HepG2 (cell line): ENCODE measurements around the gene SLC22A4. TPM values are rescaled to one million over a fixed set of nuclear protein-coding genes. Genes with fewer than 3 reads are reported as not detected.
A peak's percentile ranks its signal among the peaks of the same experiment; 100 is the strongest.

Source experiments
- CCDC6 ChIP-seq: sonication (generic); formaldehyde crosslinking; IDR thresholded peaks from 2 replicates; pipeline ENCODE4 v1.8.1; 2022; ENCODE audit warnings: mild to moderate bottlenecking, missing genetic modification reagents, moderate library complexity
- ELF3 ChIP-seq: IDR thresholded peaks from 2 replicates; pipeline ENCODE4 v1.6.1; 2016; ENCODE audit warnings: missing genetic modification reagents, missing compliant biosample characterization
- MAZ ChIP-seq, 2 experiments: sonication (generic) in 1 of 2; formaldehyde crosslinking in 1 of 2; IDR thresholded peaks; 2 replicates each; pipeline versions ENCODE4 v1.5.0 to v1.6.1; 2012 to 2020; ENCODE audit warnings: low read depth in 2 of 2, mild to moderate bottlenecking in 2 of 2, borderline replicate concordance in 1 of 2, improper control_type of control experiment in 1 of 2, low read length in 1 of 2, missing genetic modification reagents in 1 of 2, moderate library complexity in 1 of 2
- NFE2L1 ChIP-seq: sonication (generic); formaldehyde crosslinking; IDR thresholded peaks from 2 replicates; pipeline ENCODE4 v1.4.0; 2020; ENCODE audit warnings: missing genetic modification reagents, mild to moderate bottlenecking, borderline replicate concordance
- RAD21 ChIP-seq: fragments of 450-650 bp; formaldehyde crosslinking; IDR thresholded peaks from 2 replicates; pipeline ENCODE4 v1.5.0; 2020; ENCODE audit warnings: mild to moderate bottlenecking
- RELA ChIP-seq: sonication (generic); formaldehyde crosslinking; IDR thresholded peaks from 2 replicates; pipeline ENCODE4 v1.4.0; 2020; ENCODE audit warnings: missing genetic modification reagents
- SALL2 ChIP-seq: sonication (generic); formaldehyde crosslinking; IDR thresholded peaks from 2 replicates; pipeline ENCODE4 v1.8.1; 2023; ENCODE audit warnings: mild to moderate bottlenecking, missing genetic modification reagents, inconsistent platforms
- SNAI1 ChIP-seq: sonication (generic); formaldehyde crosslinking; IDR thresholded peaks from 2 replicates; pipeline ENCODE4 v1.5.0; 2020; ENCODE audit warnings: mild to moderate bottlenecking, missing genetic modification reagents, borderline replicate concordance
- WIZ ChIP-seq: sonication (generic); formaldehyde crosslinking; IDR thresholded peaks from 2 replicates; pipeline ENCODE4 v1.5.1; 2020; ENCODE audit warnings: mild to moderate bottlenecking, missing genetic modification reagents
- ZMAT5 ChIP-seq: sonication (generic); formaldehyde crosslinking; IDR thresholded peaks from 2 replicates; pipeline ENCODE4 v1.5.0; 2020; ENCODE audit warnings: mild to moderate bottlenecking, low read depth, missing genetic modification reagents, borderline replicate concordance
- ZNF234 ChIP-seq: sonication (generic); formaldehyde crosslinking; conservative IDR thresholded peaks from 2 replicates; pipeline ENCODE4 v1.5.1; 2020; ENCODE audit warnings: mild to moderate bottlenecking, missing genetic modification reagents
- ZNF318 ChIP-seq: sonication (generic); formaldehyde crosslinking; IDR thresholded peaks from 2 replicates; pipeline ENCODE4 v1.4.0; 2020; ENCODE audit warnings: mild to moderate bottlenecking, missing genetic modification reagents
- ZNF326 ChIP-seq: sonication (generic); formaldehyde crosslinking; IDR thresholded peaks from 2 replicates; pipeline ENCODE4 v1.4.0; 2020; ENCODE audit warnings: missing genetic modification reagents, borderline replicate concordance
- ZNF530 ChIP-seq: sonication (generic); formaldehyde crosslinking; IDR thresholded peaks from 2 replicates; pipeline ENCODE4 v1.5.0; 2020; ENCODE audit warnings: low read depth, mild to moderate bottlenecking, missing genetic modification reagents
- ZNF607 ChIP-seq: sonication (generic); formaldehyde crosslinking; IDR thresholded peaks from 2 replicates; pipeline ENCODE4 v1.5.1; 2020; ENCODE audit warnings: missing genetic modification reagents, mild to moderate bottlenecking, borderline replicate concordance
- ZNF652 ChIP-seq: IDR thresholded peaks from 2 replicates; pipeline ENCODE4 v1.6.1; 2016; ENCODE audit warnings: low read depth, borderline replicate concordance
- ZSCAN20 ChIP-seq: sonication (generic); formaldehyde crosslinking; IDR thresholded peaks from 2 replicates; pipeline ENCODE4 v1.4.0; 2020; ENCODE audit warnings: missing genetic modification reagents, mild to moderate bottlenecking, borderline replicate concordance
- polyA plus RNA-seq, 8 experiments: library from polyadenylated mRNA; depleted of rRNA in 3 of 8; stranded (reverse) in 7 of 8; unstranded in 1 of 8; fragments of >200 nt; fragmentation: Illumina TruSeq in 4 of 8; extraction: Trizol in 4 of 8; gene quantifications; 2 replicates each; pipeline versions ENCODE4 v1.2.1 to v1.2.3, GENCODE V29; 2011 to 2016; ENCODE audit warnings: low read depth in 4 of 8, missing spikeins in 1 of 8, mixed read lengths in 1 of 8; ENCODE audit not compliant: insufficient read depth in 1 of 8
- total RNA-seq, 5 experiments: library from RNA; depleted of rRNA; stranded (reverse); fragments of >200 nt; fragmentation: Illumina TruSeq; extraction: Trizol; gene quantifications; 2 replicates each; pipeline ENCODE4 v1.2.3, GENCODE V29; 2016; ENCODE audit warnings: low read depth in 1 of 5

Gene SLC22A4
- total and polyA plus RNA-seq, 2 of the 13 experiments (the other 11 are each of a cell fraction or from before 2014, with no cell fraction given) = 0.33 to 0.62 TPM

GRCh38 chr5:132293992-132294727, at the start of gene SLC22A4 (continued):
- TF ChIP-seq ZNF318 (CRISPR knock-in tag) (no peak), NFE2L1 (CRISPR knock-in tag) (peak; percentile 51; the same call in 1 of the 2 replicates), MAZ (IDR thresholded peaks at IDR 0.05; ENCODE audit: borderline replicate concordance, low read depth, low read length) (0 out of 2 replicates have a peak, but pooled peaks have one; percentile 28), MAZ (CRISPR knock-in tag; IDR thresholded peaks at IDR 0.05; ENCODE audit: low read depth) (peak; percentile 74), CCDC6 (peak; percentile 57), ZNF326 (no peak), SNAI1 (CRISPR knock-in tag) (0 out of 2 replicates have a peak, but pooled peaks have one; percentile 54), ZNF607 (CRISPR knock-in tag) (peak; percentile 63; the same call in 1 of the 2 replicates), ZNF530 (CRISPR knock-in tag) (no peak), ZSCAN20 (peak; percentile 85; the same call in 1 of the 2 replicates), ZNF234 (CRISPR knock-in tag) (0 out of 2 replicates have a peak, but pooled peaks have one; percentile 7), WIZ (no peak; the same call in 1 of the 2 replicates), SALL2 (CRISPR knock-in tag) (peak; percentile 81), ZMAT5 (CRISPR knock-in tag) (no peak), RELA (CRISPR knock-in tag) (peak; percentile 40; the same call in 1 of the 2 replicates), RAD21 (CRISPR knock-in tag) (peak; percentile 40; the same call in 1 of the 2 replicates), ZNF652 (CRISPR knock-in tag) (no peak), ELF3 (CRISPR knock-in tag) (0 out of 2 replicates have a peak, but pooled peaks have one; percentile 3)
